CD14-positive monocyte (primary cell): ENCODE results near the gene SEPTIN6. TPM values are rescaled to one million over a fixed set of nuclear protein-coding genes. Genes with fewer than 3 reads are reported as not detected.

ENCODE experiments used
- DNase-seq, 3 donors: peaks; one replicate each; pipeline ENCODE4 v3.0.0-alpha.2; 2011 to 2022
- H2AFZ ChIP-seq: 2 replicates; pipeline ENCODE4 v1.6.0; 2012; ENCODE audit warnings: mild to moderate bottlenecking, low read depth, low read length, inconsistent platforms; ENCODE audit not compliant: insufficient read depth, poor library complexity, severe bottlenecking
- H3K27ac ChIP-seq, 2 donors: 1 replicate in 1 of 2; 2 replicates in 1 of 2; pipeline ENCODE4 v1.5.1; 2012 to 2013; ENCODE audit warnings: low read length in 2 of 2, control low read depth in 1 of 2, inconsistent platforms in 1 of 2, low read depth in 1 of 2, mild to moderate bottlenecking in 1 of 2
- H3K27me3 ChIP-seq, 2 donors: one replicate each; pipeline versions ENCODE4 v1.6.0 to v1.6.1; 2011 to 2013; ENCODE audit warnings: low read length in 2 of 2; ENCODE audit not compliant: control insufficient read depth in 2 of 2, insufficient read depth in 2 of 2
- H3K36me3 ChIP-seq, 2 donors: replicated peaks in 1 of 2; 1 replicate in 1 of 2; 2 replicates in 1 of 2; pipeline versions ENCODE4 v1.5.1 to v1.6.1; 2012 to 2013; ENCODE audit warnings: low read length in 2 of 2, control low read depth in 1 of 2, inconsistent platforms in 1 of 2, mild to moderate bottlenecking in 1 of 2; ENCODE audit not compliant: insufficient read depth in 2 of 2, control insufficient read depth in 1 of 2
- H3K4me1 ChIP-seq, 2 donors: 1 replicate in 1 of 2; 2 replicates in 1 of 2; pipeline versions ENCODE4 v1.5.1 to v1.6.1; 2012 to 2013; ENCODE audit warnings: low read length in 2 of 2, control low read depth in 1 of 2, inconsistent platforms in 1 of 2, mild to moderate bottlenecking in 1 of 2, moderate library complexity in 1 of 2; ENCODE audit not compliant: insufficient read depth in 2 of 2, control insufficient read depth in 1 of 2
- H3K4me2 ChIP-seq: replicated peaks from 2 replicates; pipeline ENCODE3; 2012; ENCODE audit warnings: low read length, moderate library complexity, mild to moderate bottlenecking; ENCODE audit not compliant: poor library complexity, severe bottlenecking; ENCODE audit errors: extremely low read depth
- H3K4me3 ChIP-seq, 3 experiments: fragments of 200-600 bp in 1 of 3; sonication (generic) in 1 of 3; replicated peaks in 1 of 3; 1 replicate in 2 of 3; 2 replicates in 1 of 3; pipeline ENCODE4 v1.5.1; 2011 to 2013; ENCODE audit warnings: low read length in 3 of 3, mild to moderate bottlenecking in 3 of 3, control low read depth in 2 of 3, low read depth in 2 of 3, inconsistent platforms in 1 of 3, moderate library complexity in 1 of 3
- H3K79me2 ChIP-seq: 2 replicates; pipeline ENCODE4 v1.6.0; 2012; ENCODE audit warnings: mild to moderate bottlenecking, control low read depth, inconsistent platforms, low read length, moderate library complexity; ENCODE audit not compliant: insufficient read depth
- H3K9ac ChIP-seq: 2 replicates; pipeline ENCODE4 v1.6.0; 2017; ENCODE audit warnings: low read length, mild to moderate bottlenecking; ENCODE audit not compliant: insufficient read depth, poor library complexity, severe bottlenecking
- H3K9me3 ChIP-seq, 2 donors: replicated peaks in 1 of 2; 1 replicate in 1 of 2; 2 replicates in 1 of 2; pipeline versions ENCODE4 v1.5.1 to v1.6.1; 2012 to 2013; ENCODE audit warnings: low read length in 2 of 2, control low read depth in 1 of 2; ENCODE audit not compliant: control insufficient read depth in 1 of 2, insufficient read depth in 1 of 2
- H4K20me1 ChIP-seq: 2 replicates; pipeline ENCODE4 v1.6.0; 2012; ENCODE audit warnings: mild to moderate bottlenecking, low read length, control low read depth, moderate library complexity; ENCODE audit not compliant: insufficient read depth
- H3K27ac Mint-ChIP-seq, 7 donors: one replicate each; pipeline ENCODE4 v1.8.0; 2020; ENCODE audit warnings: mild to moderate bottlenecking in 7 of 7, mixed read lengths in 7 of 7, moderate library complexity in 6 of 7, inconsistent platforms in 2 of 7
- H3K27me3 Mint-ChIP-seq, 3 donors: one replicate each; pipeline ENCODE4 v1.8.0; 2021 to 2022; ENCODE audit warnings: low read depth in 3 of 3, mild to moderate bottlenecking in 3 of 3, mixed read lengths in 3 of 3, moderate library complexity in 3 of 3, inconsistent platforms in 1 of 3
- H3K36me3 Mint-ChIP-seq, 2 donors: one replicate each; pipeline ENCODE4 v1.8.0; 2020; ENCODE audit warnings: mixed read lengths in 2 of 2, inconsistent platforms in 1 of 2, mild to moderate bottlenecking in 1 of 2
- H3K4me1 Mint-ChIP-seq: one replicate; pipeline ENCODE4 v1.8.0; 2020; ENCODE audit warnings: mild to moderate bottlenecking, mixed read lengths
- H3K4me3 Mint-ChIP-seq, 2 donors: one replicate each; pipeline ENCODE4 v1.8.0; 2020; ENCODE audit warnings: mild to moderate bottlenecking in 2 of 2, mixed read lengths in 2 of 2, moderate library complexity in 1 of 2
- H3K9me3 Mint-ChIP-seq, 7 donors: one replicate each; pipeline ENCODE4 v1.8.0; 2020 to 2022; ENCODE audit warnings: mixed read lengths in 7 of 7, mild to moderate bottlenecking in 6 of 7, moderate library complexity in 6 of 7, inconsistent platforms in 2 of 7
- CTCF ChIP-seq: fragments of 200-600 bp; IDR thresholded peaks from one replicate; pipeline ENCODE4 v1.8.0; 2022; ENCODE audit warnings: antibody characterized with exemption, mild to moderate bottlenecking
- WGBS: methylation state at CpG from one replicate; pipeline ENCODE4 v1.1.5; 2013; ENCODE audit warnings: missing lambda C conversion rate; ENCODE audit not compliant: insufficient coverage; 5-methylcytosine and 5-hydroxymethylcytosine counted together
- intact Hi-C, 2 donors: fragments of 100-400 bp; cut with micrococcal nuclease; formaldehyde crosslinking; loops; one replicate each; pipeline versions ENCODE4 v1.15.0 to v1.15.1; 2023
- polyA plus RNA-seq, 3 donors: library from polyadenylated mRNA; depleted of rRNA in 1 of 3; unstranded in 2 of 3; stranded (reverse) in 1 of 3; fragments of 300-500 nt in 2 of 3; fragments of >200 nt in 1 of 3; fragmentation: Illumina TruSeq in 2 of 3; gene quantifications; 1 replicate in 2 of 3; 2 replicates in 1 of 3; pipeline ENCODE4 v1.2.3, GENCODE V29; 2012 to 2021

The SEPTIN6 gene
- polyA plus RNA-seq, 3 donors: 21.8 to 52.7 (median 31.1) TPM

GRCh38 chrX:119721926-119722325 lies 29.0 kb upstream of the SEPTIN6 start:
- WGBS: no CpG with 5 or more reads among the region's 2 CpGs
- Mint-ChIP-seq H3K27ac (no peak overlapping the region), H3K9me3 (peaks cover 0 to 7% (median 0%) of the 10 kb centered on the region in 7 donors)

GRCh38 chrX:119721487-119721886 lies 28.5 kb upstream of the SEPTIN6 start:
- Histone ChIP-seq H3K27ac (no peak overlapping the region), H3K9me3 (no peaks in the 10 kb centered on the region), H3K36me3 (no peaks in the 10 kb centered on the region), H3K4me1 (peaks cover 0 to 6% of the 10 kb centered on the region in 2 donors), H3K79me2 (no peaks in the 10 kb centered on the region), H3K9ac (no peak overlapping the region), H2AFZ (no peak overlapping the region), H3K4me3 (no peak overlapping the region), H4K20me1 (no peaks in the 10 kb centered on the region), H3K4me2 (no peak overlapping the region), H3K27me3 (no peaks in the 10 kb centered on the region)
- no peak for DNase-seq
- Mint-ChIP-seq H3K27me3 (peaks cover 0 to 7% (median 1%) of the 10 kb centered on the region in 3 donors), H3K4me3 (no peak overlapping the region), H3K4me1 (peaks cover 18% of the 10 kb centered on the region), H3K27ac (peak overlapping the region in 1 of 7 donors; percentile 16), H3K9me3 (peaks cover 0 to 7% (median 0%) of the 10 kb centered on the region in 7 donors), H3K36me3 (no peaks in the 10 kb centered on the region)
- 100% methylated on average over 1 of the region's 6 CpGs for WGBS
- intact Hi-C loops: no loop called here
- TF ChIP-seq CTCF: no peak

More at GRCh38 chrX:119721926-119722325, 29.0 kb upstream of the SEPTIN6 start:
- no peak for TF ChIP-seq CTCF
- Histone ChIP-seq H3K4me3 (no peak overlapping the region), H3K27ac (no peak overlapping the region), H3K4me2 (no peak overlapping the region), H3K4me1 (peaks cover 0 to 6% of the 10 kb centered on the region in 2 donors), H3K36me3 (no peaks in the 10 kb centered on the region), H3K9ac (no peak overlapping the region), H2AFZ (no peak overlapping the region), H3K27me3 (no peaks in the 10 kb centered on the region), H3K9me3 (no peaks in the 10 kb centered on the region), H4K20me1 (no peaks in the 10 kb centered on the region), H3K79me2 (no peaks in the 10 kb centered on the region)
- intact Hi-C loops: no loop called here
- no peak overlapping the region for H3K4me3 Mint-ChIP-seq
- no peak for DNase-seq
- no peaks in the 10 kb centered on the region for H3K36me3 Mint-ChIP-seq
- H3K4me1 Mint-ChIP-seq: peaks cover 19% of the 10 kb centered on the region
- H3K27me3 Mint-ChIP-seq: peaks cover 0 to 7% (median 0%) of the 10 kb centered on the region in 3 donors
